ENCODE results near the gene MAD1L1. TPM values are rescaled to one million over a fixed set of nuclear protein-coding genes. Genes with fewer than 3 reads are reported as not detected.

The MAD1L1 gene
- total and polyA plus RNA-seq, 8 donors, result 21.4 to 58.8 (median 22.5) TPM

GRCh38 chr7:2255145-2256139 lies 22.7 kb upstream of the MAD1L1 start:
- no peak for ATAC-seq

GRCh38 chr7:2254429-2255144 lies 21.8 kb upstream of the MAD1L1 start:
- intact Hi-C loops (cut with DNase I), result no loop called here
- ATAC-seq (no peak), DNase-seq (peak in 1 of 4 donors; percentile 69)
- TF ChIP-seq CTCF (IDR thresholded peaks at IDR 0.05), result no peak
- H3K36me3 ChIP-seq, result peaks cover 0 to 62% of the 10 kb centered on the region in 2 donors
- no peaks in the 10 kb centered on the region for H3K27me3 ChIP-seq
- H3K27ac ChIP-seq, result no peak overlapping the region
- H3K4me1 ChIP-seq, result peaks cover under 1 to 5% of the 10 kb centered on the region in 2 donors
- no peak overlapping the region for H3K4me3 ChIP-seq
- no peaks in the 10 kb centered on the region for H3K9me3 ChIP-seq

More at GRCh38 chr7:2255145-2256139, 22.7 kb upstream of the MAD1L1 start:
- TF ChIP-seq CTCF (IDR thresholded peaks at IDR 0.05), result no peak
- no peaks in the 10 kb centered on the region for H3K4me1 ChIP-seq
- peaks cover 0 to 64% of the 10 kb centered on the region in 2 donors for H3K36me3 ChIP-seq
- no peaks in the 10 kb centered on the region for H3K9me3 ChIP-seq
- H3K27me3 ChIP-seq, result no peaks in the 10 kb centered on the region
- no peak overlapping the region for H3K27ac ChIP-seq
- H3K4me3 ChIP-seq, result no peak overlapping the region
- intact Hi-C loops (cut with DNase I), result no loop called here
- DNase-seq, result peak in 1 of 4 donors; percentile 66

- intact Hi-C loops (cut with DNase I), result no loop called here
- H3K27ac ChIP-seq, result no peak overlapping the region
- no peak for TF ChIP-seq CTCF (IDR thresholded peaks at IDR 0.05)
- H3K4me3 ChIP-seq, result no peak overlapping the region
- DNase-seq (peak in 1 of 4 donors; percentile 71), ATAC-seq (no peak)
- peaks cover 0 to 60% of the 10 kb centered on the region in 2 donors for H3K36me3 ChIP-seq
- H3K4me1 ChIP-seq, result peaks cover 5 to 14% of the 10 kb centered on the region in 2 donors
- H3K9me3 ChIP-seq, result no peaks in the 10 kb centered on the region
- H3K27me3 ChIP-seq, result no peaks in the 10 kb centered on the region
Observed at GRCh38 chr7:2253525-2254244, 20.9 kb upstream of the MAD1L1 start.

- H3K4me3 ChIP-seq, result no peak overlapping the region
- intact Hi-C loops (cut with DNase I), result no loop called here
- no peak for TF ChIP-seq CTCF (IDR thresholded peaks at IDR 0.05)
- peaks cover 0 to 57% of the 10 kb centered on the region in 2 donors for H3K36me3 ChIP-seq
- no peaks in the 10 kb centered on the region for H3K9me3 ChIP-seq
- peaks cover 8 to 20% of the 10 kb centered on the region in 2 donors for H3K4me1 ChIP-seq
- H3K27ac ChIP-seq, result no peak overlapping the region
- ATAC-seq (peak; percentile 71), DNase-seq (peak in 1 of 4 donors; percentile 67)
- H3K27me3 ChIP-seq, result no peaks in the 10 kb centered on the region
Observed at GRCh38 chr7:2253021-2253420, 20.3 kb upstream of the MAD1L1 start.

All from left lung (tissue), 10 donors.